Activated gamma-delta T cell (primary cell): ENCODE data around the gene TOMM40.

Experiments
- DNase-seq: peaks from one replicate; lab custom pipeline; 2025; lab: John Stamatoyannopoulos, UW

TOMM40 gene

DNA sequence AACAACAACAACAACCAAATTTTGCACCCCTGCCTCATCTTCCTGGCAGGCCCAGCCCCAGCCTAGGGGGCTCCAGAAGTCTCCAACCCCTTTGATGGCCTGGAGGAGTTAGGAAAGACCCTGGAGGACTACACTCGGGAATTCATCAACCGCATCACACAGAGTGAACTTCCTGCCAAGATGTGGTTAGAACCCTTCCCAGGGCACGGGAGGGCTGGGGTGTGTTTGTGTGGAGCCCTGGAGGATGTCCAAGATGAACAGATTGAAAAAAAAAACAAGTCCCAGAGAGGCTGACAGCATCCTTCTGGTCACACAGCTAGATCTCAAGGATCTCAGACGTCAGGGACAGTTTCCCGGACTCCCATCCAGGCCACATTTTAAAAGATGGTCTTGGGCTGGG lies 36.7 kb downstream of the TOMM40 start:
- no peak for DNase-seq

DNA sequence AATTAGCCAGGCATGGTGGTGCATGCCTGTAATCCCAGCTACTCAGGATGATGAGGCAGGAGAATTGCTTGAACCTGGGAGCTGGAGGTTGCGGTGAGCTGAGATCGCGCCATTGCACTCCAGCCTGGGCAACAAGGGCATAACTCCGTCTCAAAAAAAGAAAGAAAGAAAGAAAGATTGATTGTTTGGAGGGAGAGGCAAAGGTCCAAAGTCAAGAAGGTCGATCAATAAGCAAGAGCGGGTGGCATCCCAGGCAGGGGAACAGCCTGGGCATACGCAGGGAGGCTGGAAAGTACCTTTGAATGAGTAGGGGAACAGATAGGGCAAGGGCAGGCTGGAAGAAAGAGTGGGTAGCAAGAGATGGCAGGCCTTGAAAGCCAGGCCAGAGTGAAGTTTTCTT lies 39.0 kb downstream of the TOMM40 start:
- DNase-seq = no peak

GRCh38 chr19:44931541-44931940 lies 40.5 kb downstream of the TOMM40 start:
- no peak for DNase-seq

- no peak for DNase-seq
Measured at GRCh38 chr19:44939668-44940067, 48.6 kb downstream of the TOMM40 start.

DNA sequence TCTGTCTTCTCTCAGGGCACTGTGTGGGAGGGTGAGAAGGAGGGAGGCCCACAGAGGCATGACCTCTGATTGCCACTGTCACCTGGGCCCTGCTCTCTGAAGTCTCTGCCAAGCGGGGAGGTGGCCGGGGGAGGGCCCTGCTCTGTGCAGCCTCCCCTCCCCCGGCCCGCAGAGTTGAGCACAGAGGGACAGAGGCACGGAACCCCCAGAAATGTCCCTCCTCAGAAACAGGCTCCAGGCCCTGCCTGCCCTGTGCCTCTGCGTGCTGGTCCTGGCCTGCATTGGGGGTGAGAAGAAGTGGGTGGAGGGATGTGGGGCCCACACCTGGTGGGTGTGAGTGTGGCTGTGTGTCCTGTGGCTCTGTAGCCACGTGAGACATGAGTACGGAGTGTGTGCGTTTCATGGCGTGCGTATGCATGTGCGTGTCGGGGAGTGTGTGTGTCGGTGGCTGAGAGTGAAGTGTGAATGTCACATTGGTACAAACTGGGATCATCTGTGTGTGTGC lies 51.1 kb downstream of the TOMM40 start, which contains the start of gene APOC4:
APOC4 (plus strand) TSS at position 171 of the 505 bp plus-strand sequence; CDS start at position 212, 41 bp downstream.
- no peak for DNase-seq

- no peak for DNase-seq
Measured at GRCh38 chr19:44943801-44944249, 52.8 kb downstream of the TOMM40 start.

DNA sequence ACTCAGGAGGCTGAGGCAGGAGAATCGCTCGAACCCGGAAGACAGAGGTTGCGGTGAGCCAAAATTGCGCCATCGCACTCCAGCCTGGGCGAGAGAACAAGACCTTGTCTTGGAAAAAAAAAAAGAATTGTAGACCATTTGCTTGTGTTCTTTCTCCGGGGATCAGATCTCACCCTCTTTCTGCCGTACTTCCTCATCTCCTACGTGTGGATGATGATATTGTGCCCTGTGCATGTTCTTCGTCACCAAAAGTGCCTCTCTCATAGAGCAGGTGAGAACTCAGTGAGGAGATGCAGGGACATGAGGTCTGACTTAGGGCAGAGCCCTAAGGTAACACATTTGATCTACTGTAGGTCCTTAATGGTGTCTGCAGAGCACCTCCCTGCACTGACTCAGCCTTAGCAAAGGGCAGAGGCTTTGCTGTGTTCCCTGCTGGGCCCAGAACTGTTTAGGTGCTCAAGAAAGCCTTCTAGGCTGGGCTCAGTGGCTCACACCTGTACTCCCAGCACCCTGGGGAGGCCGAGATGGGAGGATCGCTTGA lies 56.1 kb downstream of the TOMM40 start:
- DNase-seq = no peak

DNA sequence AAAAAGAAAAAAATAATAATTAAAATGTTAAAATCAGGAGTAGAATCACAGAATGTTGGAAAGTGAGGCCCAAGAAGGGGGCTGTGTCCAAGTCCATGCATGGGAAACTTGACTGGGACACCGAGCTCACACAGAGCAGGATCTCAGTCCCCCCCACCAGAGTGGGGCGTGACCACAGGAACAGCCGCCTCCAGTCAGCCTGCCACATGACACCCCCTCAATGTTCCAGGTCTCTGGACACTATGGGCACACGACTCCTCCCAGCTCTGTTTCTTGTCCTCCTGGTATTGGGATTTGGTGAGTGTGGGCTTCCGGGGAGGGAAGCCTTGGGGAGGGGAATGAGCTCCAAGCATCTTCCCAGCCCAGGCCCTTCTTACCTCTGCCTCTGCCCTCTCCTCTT lies 57.2 kb downstream of the TOMM40 start:
- DNase-seq = no peak

DNA sequence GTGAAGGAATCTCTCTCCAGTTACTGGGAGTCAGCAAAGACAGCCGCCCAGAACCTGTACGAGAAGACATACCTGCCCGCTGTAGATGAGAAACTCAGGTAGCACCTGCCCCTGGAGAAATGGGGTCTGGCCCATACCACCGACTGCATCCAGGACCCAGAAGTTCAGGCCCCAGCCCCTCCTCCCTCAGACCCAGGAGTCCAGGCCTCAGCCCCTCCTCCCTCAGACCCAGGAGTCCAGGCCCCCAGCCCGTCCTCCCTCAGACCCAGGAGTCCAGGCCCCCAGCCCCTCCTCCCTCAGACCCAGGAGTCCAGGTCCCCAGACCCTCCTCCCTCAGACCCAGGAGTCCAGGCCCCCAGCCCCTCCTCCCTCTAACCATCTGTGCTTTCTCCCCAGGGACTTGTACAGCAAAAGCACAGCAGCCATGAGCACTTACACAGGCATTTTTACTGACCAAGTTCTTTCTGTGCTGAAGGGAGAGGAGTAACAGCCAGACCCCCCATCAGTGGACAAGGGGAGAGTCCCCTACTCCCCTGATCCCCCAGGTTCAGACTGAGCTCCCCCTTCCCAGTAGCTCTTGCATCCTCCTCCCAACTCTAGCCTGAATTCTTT lies 57.8 kb downstream of the TOMM40 start:
- no peak for DNase-seq

GRCh38 chr19:44949550-44949949 lies 58.5 kb downstream of the TOMM40 start:
- DNase-seq = no peak

GRCh38 chr19:44951179-44952159 lies 60.4 kb downstream of the TOMM40 start:
- no peak for DNase-seq
